ENCODE data around the gene INAVA. TPM values are rescaled to one million over a fixed set of nuclear protein-coding genes. Genes with fewer than 3 reads are reported as not detected.
A peak's percentile ranks its signal among the peaks of the same experiment; 100 is the strongest.

The INAVA gene
- polyA plus RNA-seq, 2 of the 4 experiments (the other 2 are of a cell fraction), result 40.0 to 43.7 TPM

DNA sequence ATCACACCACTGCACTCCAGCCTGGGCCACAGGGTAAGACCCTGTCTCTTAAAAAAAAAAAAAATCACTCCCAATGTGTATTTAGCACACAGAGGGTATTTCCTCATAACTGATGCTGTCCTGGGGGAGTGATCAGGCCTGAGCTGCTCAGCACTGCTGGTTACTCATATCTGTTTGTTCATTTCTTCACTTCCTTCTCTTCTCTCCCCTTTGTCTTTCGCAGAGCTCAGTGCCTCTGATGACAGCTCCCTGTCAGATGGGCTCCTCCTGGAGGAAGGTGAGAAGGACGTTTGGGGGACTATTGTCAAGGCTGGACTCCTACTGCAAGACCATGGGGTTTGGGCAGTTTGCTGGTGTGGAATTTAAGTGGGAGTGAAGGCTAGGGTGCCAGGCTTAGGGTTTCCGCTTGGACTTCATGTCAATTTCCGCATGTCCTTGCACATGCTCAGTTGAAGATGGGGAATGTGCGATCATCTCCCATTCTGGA is 13.0 kb downstream of the INAVA start:
- Histone ChIP-seq H3K4me2 (peak overlapping the region; percentile 39), H3K4me3 (no peak overlapping the region), H3K9me3 (no peaks in the 10 kb centered on the region), H3K4me1 (peaks cover 76% of the 10 kb centered on the region), H3K27ac (peak overlapping the region; percentile 77 to 82)
- FAIRE-seq, result no peak
- POLR2A ChIA-PET, result interaction anchor here (0.9 to 3.9 kb wide), 4 partner anchors 9 to 17 kb away, joined by 4 to 58 read pairs (median 6); partner anchors contain the start of gene INAVA
- CTCF ChIA-PET, result interaction anchor here (0.7 to 2.0 kb wide), 10 partner anchors 8 to 135 kb away, joined by 3 to 16 read pairs (median 4); partner anchors contain the start of gene INAVA
- peak; percentile 82 to 91 for ATAC-seq
- 67% methylated on average over 5 of the region's 5 CpGs for WGBS (ENCODE audit: missing lambda C conversion rate)
- DNase-seq (ENCODE audit: low read depth in 1 of 2, low spot score in 1 of 2), result peak in 1 of 2 experiments; percentile 79
- TF ChIP-seq ZNF302 (CRISPR knock-in tag; IDR thresholded peaks at IDR 0.05), result no peak
- TF ChIP-seq NR3C1 (IDR thresholded peaks at IDR 0.05), result no peak
- TF ChIP-seq EP300 (IDR thresholded peaks at IDR 0.05), result peak in 1 of 2 experiments; percentile 48; a peak in 1 of 5 replicates
- no peak for TF ChIP-seq RARB (CRISPR knock-in tag; IDR thresholded peaks at IDR 0.05)
- no peak for TF ChIP-seq CBX2 (IDR thresholded peaks at IDR 0.05; ENCODE audit: borderline replicate concordance, low read depth)
- TF ChIP-seq, protein P1, sequence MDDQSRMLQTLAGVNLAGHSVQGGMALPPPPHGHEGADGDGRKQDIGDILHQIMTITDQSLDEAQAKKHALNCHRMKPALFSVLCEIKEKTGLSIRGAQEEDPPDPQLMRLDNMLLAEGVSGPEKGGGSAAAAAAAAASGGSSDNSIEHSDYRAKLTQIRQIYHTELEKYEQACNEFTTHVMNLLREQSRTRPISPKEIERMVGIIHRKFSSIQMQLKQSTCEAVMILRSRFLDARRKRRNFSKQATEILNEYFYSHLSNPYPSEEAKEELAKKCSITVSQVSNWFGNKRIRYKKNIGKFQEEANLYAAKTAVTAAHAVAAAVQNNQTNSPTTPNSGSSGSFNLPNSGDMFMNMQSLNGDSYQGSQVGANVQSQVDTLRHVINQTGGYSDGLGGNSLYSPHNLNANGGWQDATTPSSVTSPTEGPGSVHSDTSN (IDR thresholded peaks at IDR 0.05), result no peak
- no peak for TF ChIP-seq MAFK (IDR thresholded peaks at IDR 0.05; ENCODE audit: partially characterized antibody)
- no peak for TF ChIP-seq POLR2A (IDR thresholded peaks at IDR 0.05; ENCODE audit: low read length)
- no peak for TF ChIP-seq EHF (CRISPR knock-in tag; IDR thresholded peaks at IDR 0.05)
- TF ChIP-seq POLR2AphosphoS2 (conservative IDR thresholded peaks at IDR 0.05; ENCODE audit: low read length), result no peak
- TF ChIP-seq, protein P2, sequence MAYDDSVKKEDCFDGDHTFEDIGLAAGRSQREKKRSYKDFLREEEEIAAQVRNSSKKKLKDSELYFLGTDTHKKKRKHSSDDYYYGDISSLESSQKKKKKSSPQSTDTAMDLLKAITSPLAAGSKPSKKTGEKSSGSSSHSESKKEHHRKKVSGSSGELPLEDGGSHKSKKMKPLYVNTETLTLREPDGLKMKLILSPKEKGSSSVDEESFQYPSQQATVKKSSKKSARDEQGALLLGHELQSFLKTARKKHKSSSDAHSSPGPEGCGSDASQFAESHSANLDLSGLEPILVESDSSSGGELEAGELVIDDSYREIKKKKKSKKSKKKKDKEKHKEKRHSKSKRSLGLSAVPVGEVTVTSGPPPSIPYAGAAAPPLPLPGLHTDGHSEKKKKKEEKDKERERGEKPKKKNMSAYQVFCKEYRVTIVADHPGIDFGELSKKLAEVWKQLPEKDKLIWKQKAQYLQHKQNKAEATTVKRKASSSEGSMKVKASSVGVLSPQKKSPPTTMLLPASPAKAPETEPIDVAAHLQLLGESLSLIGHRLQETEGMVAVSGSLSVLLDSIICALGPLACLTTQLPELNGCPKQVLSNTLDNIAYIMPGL (CRISPR knock-in tag; IDR thresholded peaks at IDR 0.05; ENCODE audit: borderline replicate concordance), result no peak
- no peak for TF ChIP-seq ESRRA (IDR thresholded peaks at IDR 0.05; ENCODE audit: borderline replicate concordance, low read length)
- no peak for TF ChIP-seq RNF2 (IDR thresholded peaks at IDR 0.05; ENCODE audit: borderline replicate concordance, low read depth)
- TF ChIP-seq RAD21 (conservative IDR thresholded peaks at IDR 0.05 in 1 of 2, IDR thresholded peaks at IDR 0.05 in 1 of 2), result no peak; a peak in 2 of 5 replicates
- no peak for TF ChIP-seq HOXB5 (CRISPR knock-in tag; IDR thresholded peaks at IDR 0.05)
- no peak for TF ChIP-seq PHF8 (IDR thresholded peaks at IDR 0.05; ENCODE audit: borderline replicate concordance, low read depth)
- no peak for TF ChIP-seq HOXB13 (CRISPR knock-in tag; IDR thresholded peaks at IDR 0.05; ENCODE audit: low read depth)
- TF ChIP-seq TP53 (CRISPR knock-in tag; IDR thresholded peaks at IDR 0.05), result no peak
- TF ChIP-seq FOXS1 (CRISPR knock-in tag; IDR thresholded peaks at IDR 0.05), result no peak
- peak; percentile 69 to 75; a peak in 3 of 4 replicates for TF ChIP-seq CEBPB (IDR thresholded peaks at IDR 0.05)
- TF ChIP-seq, protein P3, sequence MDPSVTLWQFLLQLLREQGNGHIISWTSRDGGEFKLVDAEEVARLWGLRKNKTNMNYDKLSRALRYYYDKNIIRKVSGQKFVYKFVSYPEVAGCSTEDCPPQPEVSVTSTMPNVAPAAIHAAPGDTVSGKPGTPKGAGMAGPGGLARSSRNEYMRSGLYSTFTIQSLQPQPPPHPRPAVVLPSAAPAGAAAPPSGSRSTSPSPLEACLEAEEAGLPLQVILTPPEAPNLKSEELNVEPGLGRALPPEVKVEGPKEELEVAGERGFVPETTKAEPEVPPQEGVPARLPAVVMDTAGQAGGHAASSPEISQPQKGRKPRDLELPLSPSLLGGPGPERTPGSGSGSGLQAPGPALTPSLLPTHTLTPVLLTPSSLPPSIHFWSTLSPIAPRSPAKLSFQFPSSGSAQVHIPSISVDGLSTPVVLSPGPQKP (IDR thresholded peaks at IDR 0.05; ENCODE audit: low read depth, low read length), result no peak
- TF ChIP-seq, protein P4, sequence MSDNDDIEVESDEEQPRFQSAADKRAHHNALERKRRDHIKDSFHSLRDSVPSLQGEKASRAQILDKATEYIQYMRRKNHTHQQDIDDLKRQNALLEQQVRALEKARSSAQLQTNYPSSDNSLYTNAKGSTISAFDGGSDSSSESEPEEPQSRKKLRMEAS (IDR thresholded peaks at IDR 0.05), result peak; percentile 41; the same call in 1 of the 2 replicates
- no peak for TF ChIP-seq HOXA7 (CRISPR knock-in tag; IDR thresholded peaks at IDR 0.05)
- peak; percentile 41 to 52; a peak in 2 of 5 replicates for TF ChIP-seq JUN (IDR thresholded peaks at IDR 0.05)
- no peak for TF ChIP-seq HEYL (CRISPR knock-in tag; IDR thresholded peaks at IDR 0.05)
- no peak for TF ChIP-seq FOSL2 (IDR thresholded peaks at IDR 0.05)
- TF ChIP-seq FOSL2 (CRISPR knock-in tag; IDR thresholded peaks at IDR 0.05), result peak; percentile 73
- no peak for TF ChIP-seq SREBF2 (IDR thresholded peaks at IDR 0.05)
- TF ChIP-seq FOSB (CRISPR knock-in tag; IDR thresholded peaks at IDR 0.05), result no peak
- TF ChIP-seq GATA3 (IDR thresholded peaks at IDR 0.05; ENCODE audit: borderline replicate concordance), result peak; percentile 26; the same call in 1 of the 2 replicates
- TF ChIP-seq, protein P5, sequence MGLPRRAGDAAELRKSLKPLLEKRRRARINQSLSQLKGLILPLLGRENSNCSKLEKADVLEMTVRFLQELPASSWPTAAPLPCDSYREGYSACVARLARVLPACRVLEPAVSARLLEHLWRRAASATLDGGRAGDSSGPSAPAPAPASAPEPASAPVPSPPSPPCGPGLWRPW (IDR thresholded peaks at IDR 0.05), result no peak
- no peak for TF ChIP-seq MYC (IDR thresholded peaks at IDR 0.05; ENCODE audit: borderline replicate concordance, low read length)
- no peak for TF ChIP-seq TFCP2L1 (CRISPR knock-in tag; IDR thresholded peaks at IDR 0.05)
- TF ChIP-seq NFE2L2 (conservative IDR thresholded peaks at IDR 0.05; ENCODE audit: low read length), result no peak
- TF ChIP-seq, protein P6, sequence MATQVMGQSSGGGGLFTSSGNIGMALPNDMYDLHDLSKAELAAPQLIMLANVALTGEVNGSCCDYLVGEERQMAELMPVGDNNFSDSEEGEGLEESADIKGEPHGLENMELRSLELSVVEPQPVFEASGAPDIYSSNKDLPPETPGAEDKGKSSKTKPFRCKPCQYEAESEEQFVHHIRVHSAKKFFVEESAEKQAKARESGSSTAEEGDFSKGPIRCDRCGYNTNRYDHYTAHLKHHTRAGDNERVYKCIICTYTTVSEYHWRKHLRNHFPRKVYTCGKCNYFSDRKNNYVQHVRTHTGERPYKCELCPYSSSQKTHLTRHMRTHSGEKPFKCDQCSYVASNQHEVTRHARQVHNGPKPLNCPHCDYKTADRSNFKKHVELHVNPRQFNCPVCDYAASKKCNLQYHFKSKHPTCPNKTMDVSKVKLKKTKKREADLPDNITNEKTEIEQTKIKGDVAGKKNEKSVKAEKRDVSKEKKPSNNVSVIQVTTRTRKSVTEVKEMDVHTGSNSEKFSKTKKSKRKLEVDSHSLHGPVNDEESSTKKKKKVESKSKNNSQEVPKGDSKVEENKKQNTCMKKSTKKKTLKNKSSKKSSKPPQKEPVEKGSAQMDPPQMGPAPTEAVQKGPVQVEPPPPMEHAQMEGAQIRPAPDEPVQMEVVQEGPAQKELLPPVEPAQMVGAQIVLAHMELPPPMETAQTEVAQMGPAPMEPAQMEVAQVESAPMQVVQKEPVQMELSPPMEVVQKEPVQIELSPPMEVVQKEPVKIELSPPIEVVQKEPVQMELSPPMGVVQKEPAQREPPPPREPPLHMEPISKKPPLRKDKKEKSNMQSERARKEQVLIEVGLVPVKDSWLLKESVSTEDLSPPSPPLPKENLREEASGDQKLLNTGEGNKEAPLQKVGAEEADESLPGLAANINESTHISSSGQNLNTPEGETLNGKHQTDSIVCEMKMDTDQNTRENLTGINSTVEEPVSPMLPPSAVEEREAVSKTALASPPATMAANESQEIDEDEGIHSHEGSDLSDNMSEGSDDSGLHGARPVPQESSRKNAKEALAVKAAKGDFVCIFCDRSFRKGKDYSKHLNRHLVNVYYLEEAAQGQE (IDR thresholded peaks at IDR 0.05), result no peak
